Chondrocyte (in vitro differentiated cells): ENCODE measurements around the gene GNAS-AS1. TPM values are rescaled to one million over a fixed set of nuclear protein-coding genes. Genes with fewer than 3 reads are reported as not detected.

Experiments used
- DNase-seq: peaks from one replicate; pipeline ENCODE4 v3.0.0; 2021; ENCODE audit warnings: mixed read lengths, low spot score
- H3K27ac Mint-ChIP-seq: one replicate; pipeline ENCODE4 v1.8.0; 2021; ENCODE audit warnings: mild to moderate bottlenecking, moderate library complexity, mixed read lengths; ENCODE audit not compliant: unreplicated experiment
- H3K27me3 Mint-ChIP-seq: 2 replicates; pipeline ENCODE4 v1.8.0; 2021; ENCODE audit warnings: low read depth, mixed read lengths
- H3K36me3 Mint-ChIP-seq: 2 replicates; pipeline ENCODE4 v1.8.0; 2021; ENCODE audit warnings: low read depth, mixed read lengths
- H3K4me1 Mint-ChIP-seq: 2 replicates; pipeline ENCODE4 v1.8.0; 2021; ENCODE audit warnings: low read depth, mild to moderate bottlenecking, mixed read lengths
- H3K4me3 Mint-ChIP-seq: one replicate; pipeline ENCODE4 v1.8.0; 2021; ENCODE audit warnings: mild to moderate bottlenecking, moderate library complexity, mixed read lengths; ENCODE audit not compliant: unreplicated experiment
- H3K9me3 Mint-ChIP-seq: 2 replicates; pipeline ENCODE4 v1.8.0; 2021; ENCODE audit warnings: low read depth, mixed read lengths
- total RNA-seq: library from RNA; stranded (reverse); gene quantifications from 3 replicates; pipeline ENCODE4 v1.2.1, GENCODE V29; 2021
- TF ChIP-seq, protein P1 (sequence below): fragments of 200-600 bp; sonication (generic); IDR thresholded peaks from 2 replicates; pipeline ENCODE4 v1.5.0; 2021; ENCODE audit warnings: antibody characterized with exemption, mild to moderate bottlenecking, moderate library complexity

Gene GNAS-AS1
- total RNA-seq, 1 donor from 2014 or later, result 1.1 TPM

- H3K4me1 Mint-ChIP-seq, result peaks cover 26% of the 10 kb centered on the region
- no peaks in the 10 kb centered on the region for H3K27me3 Mint-ChIP-seq
- TF ChIP-seq, protein P1, sequence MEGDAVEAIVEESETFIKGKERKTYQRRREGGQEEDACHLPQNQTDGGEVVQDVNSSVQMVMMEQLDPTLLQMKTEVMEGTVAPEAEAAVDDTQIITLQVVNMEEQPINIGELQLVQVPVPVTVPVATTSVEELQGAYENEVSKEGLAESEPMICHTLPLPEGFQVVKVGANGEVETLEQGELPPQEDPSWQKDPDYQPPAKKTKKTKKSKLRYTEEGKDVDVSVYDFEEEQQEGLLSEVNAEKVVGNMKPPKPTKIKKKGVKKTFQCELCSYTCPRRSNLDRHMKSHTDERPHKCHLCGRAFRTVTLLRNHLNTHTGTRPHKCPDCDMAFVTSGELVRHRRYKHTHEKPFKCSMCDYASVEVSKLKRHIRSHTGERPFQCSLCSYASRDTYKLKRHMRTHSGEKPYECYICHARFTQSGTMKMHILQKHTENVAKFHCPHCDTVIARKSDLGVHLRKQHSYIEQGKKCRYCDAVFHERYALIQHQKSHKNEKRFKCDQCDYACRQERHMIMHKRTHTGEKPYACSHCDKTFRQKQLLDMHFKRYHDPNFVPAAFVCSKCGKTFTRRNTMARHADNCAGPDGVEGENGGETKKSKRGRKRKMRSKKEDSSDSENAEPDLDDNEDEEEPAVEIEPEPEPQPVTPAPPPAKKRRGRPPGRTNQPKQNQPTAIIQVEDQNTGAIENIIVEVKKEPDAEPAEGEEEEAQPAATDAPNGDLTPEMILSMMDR, result no peak
- H3K27ac Mint-ChIP-seq, result peak overlapping the region; percentile 92
- H3K36me3 Mint-ChIP-seq, result no peaks in the 10 kb centered on the region
- H3K9me3 Mint-ChIP-seq, result no peaks in the 10 kb centered on the region
- H3K4me3 Mint-ChIP-seq, result peak overlapping the region; percentile 37
- no peak for DNase-seq
Measured at GRCh38 chr20:58883241-58883691, 32.6 kb upstream of the GNAS-AS1 start.

DNA sequence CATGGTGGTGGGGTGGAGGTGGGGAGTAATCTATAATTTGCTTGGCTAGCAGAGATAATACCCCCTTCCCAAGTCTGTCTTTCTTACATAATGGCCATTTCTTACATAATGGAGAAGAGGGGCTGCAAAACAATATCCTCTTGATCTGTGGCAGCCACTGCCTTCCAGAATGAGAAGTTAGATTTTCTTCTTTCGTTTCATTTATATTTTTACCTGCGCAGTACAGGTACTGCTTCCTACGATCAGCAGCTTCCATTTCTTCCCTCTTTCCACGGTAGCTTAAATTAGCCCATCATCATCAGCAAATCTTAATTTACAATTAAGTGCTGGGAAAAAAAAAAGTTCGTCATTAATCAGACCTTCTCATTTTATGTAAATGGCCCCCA lies 32.0 kb upstream of the GNAS-AS1 start:
- Mint-ChIP-seq H3K27me3 (no peaks in the 10 kb centered on the region), H3K36me3 (no peaks in the 10 kb centered on the region), H3K4me3 (peak overlapping the region; percentile 8), H3K9me3 (no peaks in the 10 kb centered on the region), H3K27ac (peak overlapping the region; percentile 92), H3K4me1 (peaks cover 21% of the 10 kb centered on the region)
- TF ChIP-seq, protein P1, result no peak
- no peak for DNase-seq

DNA sequence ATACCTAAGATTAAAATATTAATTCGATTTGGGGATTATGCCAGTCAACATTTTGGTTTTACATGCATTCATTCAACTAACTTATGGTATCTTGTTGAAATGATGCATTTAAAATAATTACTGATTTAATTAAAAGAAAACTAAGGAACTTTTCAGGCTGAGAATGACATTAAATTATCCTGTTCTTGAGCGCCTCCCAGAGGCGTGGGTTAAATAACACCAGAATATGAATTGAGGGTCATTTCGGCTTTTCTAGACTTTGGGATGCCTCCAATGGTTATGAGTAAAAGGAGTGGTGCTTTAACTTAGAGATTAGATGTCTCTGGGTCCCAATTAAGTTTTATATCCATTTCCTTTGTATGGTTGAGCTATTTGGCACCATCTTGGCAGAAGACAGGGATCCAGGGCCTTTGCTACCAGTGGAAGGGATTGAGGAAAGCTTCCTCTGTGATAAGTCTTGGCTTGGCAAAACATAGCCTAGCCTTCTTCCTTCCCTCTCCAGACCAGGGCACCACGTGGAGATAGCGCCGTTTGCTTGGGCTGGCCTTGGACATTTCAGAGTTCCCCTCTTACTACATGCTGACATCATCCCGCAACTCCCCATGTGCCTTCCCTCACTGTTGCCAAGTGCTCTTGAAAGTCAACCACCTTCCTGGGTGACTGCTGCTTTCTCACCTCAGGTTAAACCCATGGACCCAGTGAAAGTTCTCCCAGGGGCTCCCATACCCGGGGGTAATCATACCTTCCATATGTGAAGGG lies 30.5 kb upstream of the GNAS-AS1 start:
- no peak overlapping the region for H3K27ac Mint-ChIP-seq
- no peak for DNase-seq
- peaks cover 18% of the 10 kb centered on the region for H3K4me1 Mint-ChIP-seq
- H3K27me3 Mint-ChIP-seq, result no peaks in the 10 kb centered on the region
- TF ChIP-seq, protein P1, result peak; percentile 45
- H3K9me3 Mint-ChIP-seq, result no peaks in the 10 kb centered on the region
- no peak overlapping the region for H3K4me3 Mint-ChIP-seq
- H3K36me3 Mint-ChIP-seq, result no peaks in the 10 kb centered on the region

- no peak overlapping the region for H3K4me3 Mint-ChIP-seq
- H3K4me1 Mint-ChIP-seq, result peaks cover 23% of the 10 kb centered on the region
- H3K36me3 Mint-ChIP-seq, result no peaks in the 10 kb centered on the region
Measured at GRCh38 chr20:58880441-58880840, 29.7 kb upstream of the GNAS-AS1 start.

DNA sequence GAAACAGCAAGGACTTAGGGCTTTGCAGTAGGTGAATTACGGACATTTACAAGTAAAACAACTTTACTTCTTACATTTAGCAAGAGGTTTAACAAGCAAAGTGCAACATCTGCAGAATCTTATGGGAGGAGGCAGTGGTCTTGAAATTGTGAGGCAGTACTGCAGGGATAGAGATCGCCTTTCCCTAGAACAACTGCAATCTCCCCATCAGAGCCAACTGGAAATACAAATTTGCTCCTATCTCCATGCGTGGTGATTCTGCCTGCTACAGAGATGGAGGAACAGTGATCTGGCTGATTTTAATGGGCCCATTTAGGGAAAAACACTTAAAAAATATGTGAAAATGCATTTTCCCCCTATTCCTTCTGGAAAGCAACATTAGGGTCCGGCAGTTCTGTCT lies 27.7 kb upstream of the GNAS-AS1 start:
- H3K9me3 Mint-ChIP-seq, result no peaks in the 10 kb centered on the region
- H3K36me3 Mint-ChIP-seq, result no peaks in the 10 kb centered on the region
- H3K4me3 Mint-ChIP-seq, result no peak overlapping the region
- peaks cover 23% of the 10 kb centered on the region for H3K4me1 Mint-ChIP-seq
- H3K27ac Mint-ChIP-seq, result no peak overlapping the region
- DNase-seq, result no peak
- no peaks in the 10 kb centered on the region for H3K27me3 Mint-ChIP-seq
- TF ChIP-seq, protein P1, result no peak

More at GRCh38 chr20:58880441-58880840, 29.7 kb upstream of the GNAS-AS1 start:
- H3K27me3 Mint-ChIP-seq, result no peaks in the 10 kb centered on the region
- no peaks in the 10 kb centered on the region for H3K9me3 Mint-ChIP-seq
- no peak for DNase-seq
- no peak overlapping the region for H3K27ac Mint-ChIP-seq
- TF ChIP-seq, protein P1, result no peak
